Osteoblast (primary cell): ENCODE measurements around the gene KAT7. TPM values are rescaled to one million over a fixed set of nuclear protein-coding genes. Genes with fewer than 3 reads are reported as not detected.

Source experiments
- DNase-seq: peaks from one replicate; pipeline ENCODE4 v3.0.0; 2011; ENCODE audit warnings: low spot score, mixed read lengths; ENCODE audit not compliant: insufficient read length; ENCODE audit errors: missing footprints
- H2AFZ ChIP-seq: 2 replicates; pipeline ENCODE4 v1.6.0; 2011; ENCODE audit warnings: mild to moderate bottlenecking, low read length
- H3K27ac ChIP-seq: 2 replicates; pipeline ENCODE4 v1.5.1; 2011; ENCODE audit warnings: mild to moderate bottlenecking, low read depth, low read length, moderate library complexity
- H3K27me3 ChIP-seq: 2 replicates; pipeline ENCODE4 v1.6.0; 2012; ENCODE audit warnings: mild to moderate bottlenecking, control low read depth, inconsistent platforms, low read length, moderate library complexity; ENCODE audit not compliant: insufficient read depth
- H3K36me3 ChIP-seq: 2 replicates; pipeline ENCODE4 v1.5.1; 2011; ENCODE audit warnings: mild to moderate bottlenecking, low read length, control low read depth, moderate library complexity; ENCODE audit not compliant: insufficient read depth
- H3K4me1 ChIP-seq: 2 replicates; pipeline ENCODE4 v1.5.1; 2011; ENCODE audit warnings: mild to moderate bottlenecking, low read length, control low read depth, moderate library complexity; ENCODE audit not compliant: insufficient read depth
- H3K4me2 ChIP-seq: 2 replicates; pipeline ENCODE4 v1.6.0; 2011; ENCODE audit warnings: mild to moderate bottlenecking, low read length; ENCODE audit not compliant: insufficient read depth
- H3K4me3 ChIP-seq: fragments of 200-600 bp; sonication (generic); 3 replicates; pipeline ENCODE4 v1.5.1; 2012; ENCODE audit warnings: mild to moderate bottlenecking, low read length, inconsistent platforms; ENCODE audit not compliant: insufficient read depth
- H3K79me2 ChIP-seq: 2 replicates; pipeline ENCODE4 v1.6.0; 2012; ENCODE audit warnings: mild to moderate bottlenecking, low read length, control low read depth, inconsistent platforms; ENCODE audit not compliant: insufficient read depth
- H3K9me3 ChIP-seq: 2 replicates; pipeline ENCODE4 v1.5.1; 2011; ENCODE audit warnings: low read depth, low read length, control low read depth
- H4K20me1 ChIP-seq: 2 replicates; pipeline ENCODE4 v1.6.0; 2012; ENCODE audit warnings: mild to moderate bottlenecking, low read length, control low read depth; ENCODE audit not compliant: insufficient read depth
- CTCF ChIP-seq: IDR thresholded peaks from 2 replicates; pipeline ENCODE4 v1.5.1; 2011; ENCODE audit warnings: mild to moderate bottlenecking, low read depth, low read length, moderate library complexity; ENCODE audit errors: extremely low read depth
- total RNA-seq: library from RNA; depleted of rRNA; stranded (reverse); fragments of >200 nt; gene quantifications from 2 replicates; pipeline ENCODE4 v1.2.3, GENCODE V29; 2012

KAT7 gene
- total RNA-seq, 1 donor, result 51.4 TPM

- Histone ChIP-seq H3K36me3 (peaks cover 42% of the 10 kb centered on the region), H3K4me2 (no peak overlapping the region), H3K4me1 (peaks cover 43% of the 10 kb centered on the region)
These were observed 42.1 kb downstream of the KAT7 start for GRCh38 chr17:49830605-49831004.

GRCh38 chr17:49832840-49833599 is 44.5 kb downstream of the KAT7 start:
- no peaks in the 10 kb centered on the region for H3K9me3 ChIP-seq
- no peaks in the 10 kb centered on the region for H4K20me1 ChIP-seq
- H3K4me1 ChIP-seq, result peaks cover 57% of the 10 kb centered on the region
- H3K4me2 ChIP-seq, result no peak overlapping the region
- no peaks in the 10 kb centered on the region for H3K79me2 ChIP-seq
- no peak overlapping the region for H3K27ac ChIP-seq
- no peak for TF ChIP-seq CTCF
- no peak overlapping the region for H2AFZ ChIP-seq
- H3K36me3 ChIP-seq, result peaks cover 24% of the 10 kb centered on the region
- H3K27me3 ChIP-seq, result no peaks in the 10 kb centered on the region
- DNase-seq, result no peak
- no peak overlapping the region for H3K4me3 ChIP-seq

More at GRCh38 chr17:49830605-49831004, 42.1 kb downstream of the KAT7 start:
- no peak for DNase-seq
- Histone ChIP-seq H3K27me3 (no peaks in the 10 kb centered on the region), H3K27ac (peak overlapping the region; percentile 65), H4K20me1 (no peaks in the 10 kb centered on the region), H3K9me3 (no peaks in the 10 kb centered on the region), H2AFZ (no peak overlapping the region), H3K79me2 (no peaks in the 10 kb centered on the region), H3K4me3 (no peak overlapping the region)
- no peak for TF ChIP-seq CTCF

GRCh38 chr17:49834118-49834743 is 45.8 kb downstream of the KAT7 start:
- Histone ChIP-seq H3K36me3 (peaks cover 22% of the 10 kb centered on the region), H3K9me3 (no peaks in the 10 kb centered on the region), H3K79me2 (no peaks in the 10 kb centered on the region), H3K4me2 (no peak overlapping the region), H4K20me1 (no peaks in the 10 kb centered on the region), H2AFZ (no peak overlapping the region), H3K4me1 (peaks cover 46% of the 10 kb centered on the region), H3K27ac (peak overlapping the region; percentile 48), H3K4me3 (no peak overlapping the region), H3K27me3 (no peaks in the 10 kb centered on the region)
- peak; percentile 21 for DNase-seq
- TF ChIP-seq CTCF, result no peak

- DNase-seq, result no peak
- Histone ChIP-seq H4K20me1 (no peaks in the 10 kb centered on the region), H2AFZ (no peak overlapping the region), H3K27ac (peak overlapping the region; percentile 44), H3K4me2 (peak overlapping the region; percentile 65), H3K36me3 (peaks cover 19% of the 10 kb centered on the region), H3K27me3 (no peaks in the 10 kb centered on the region), H3K4me1 (peaks cover 36% of the 10 kb centered on the region), H3K4me3 (peak overlapping the region; percentile 18), H3K79me2 (no peaks in the 10 kb centered on the region), H3K9me3 (no peaks in the 10 kb centered on the region)
- TF ChIP-seq CTCF, result no peak
These were observed 47.0 kb downstream of the KAT7 start for GRCh38 chr17:49835472-49835871.
